ENCODE data around the gene IDS. TPM values are rescaled to one million over a fixed set of nuclear protein-coding genes. Genes with fewer than 3 reads are reported as not detected.
A peak's percentile ranks its signal among the peaks of the same experiment; 100 is the strongest.
"Not testable (repeated sequence)": the region's sequence is repeated elsewhere in the genome, so short reads cannot be mapped to it uniquely, and the experiment has no call there.

Gene IDS, protein sequence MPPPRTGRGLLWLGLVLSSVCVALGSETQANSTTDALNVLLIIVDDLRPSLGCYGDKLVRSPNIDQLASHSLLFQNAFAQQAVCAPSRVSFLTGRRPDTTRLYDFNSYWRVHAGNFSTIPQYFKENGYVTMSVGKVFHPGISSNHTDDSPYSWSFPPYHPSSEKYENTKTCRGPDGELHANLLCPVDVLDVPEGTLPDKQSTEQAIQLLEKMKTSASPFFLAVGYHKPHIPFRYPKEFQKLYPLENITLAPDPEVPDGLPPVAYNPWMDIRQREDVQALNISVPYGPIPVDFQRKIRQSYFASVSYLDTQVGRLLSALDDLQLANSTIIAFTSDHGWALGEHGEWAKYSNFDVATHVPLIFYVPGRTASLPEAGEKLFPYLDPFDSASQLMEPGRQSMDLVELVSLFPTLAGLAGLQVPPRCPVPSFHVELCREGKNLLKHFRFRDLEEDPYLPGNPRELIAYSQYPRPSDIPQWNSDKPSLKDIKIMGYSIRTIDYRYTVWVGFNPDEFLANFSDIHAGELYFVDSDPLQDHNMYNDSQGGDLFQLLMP
- 86.4 TPM for total RNA-seq

- FAIRE-seq (no peak), DNase-seq (ENCODE audit: low spot score in 2 of 2) (peak; percentile 77 to 79)
Observed at GRCh38 chrX:149504915-149505651, at the start of gene IDS. IDS (minus strand) TSS chrX:149505306; CDS start chrX:149505137, 169 bp downstream.

GRCh38 chrX:149551939-149552248, 46.8 kb upstream of the IDS start:
- FAIRE-seq; DNase-seq (ENCODE audit: low spot score in 2 of 2): not testable (repeated sequence)

GRCh38 chrX:149551245-149551938, 46.3 kb upstream of the IDS start:
- DNase-seq (ENCODE audit: low spot score in 2 of 2); FAIRE-seq: not testable (repeated sequence)

DNA sequence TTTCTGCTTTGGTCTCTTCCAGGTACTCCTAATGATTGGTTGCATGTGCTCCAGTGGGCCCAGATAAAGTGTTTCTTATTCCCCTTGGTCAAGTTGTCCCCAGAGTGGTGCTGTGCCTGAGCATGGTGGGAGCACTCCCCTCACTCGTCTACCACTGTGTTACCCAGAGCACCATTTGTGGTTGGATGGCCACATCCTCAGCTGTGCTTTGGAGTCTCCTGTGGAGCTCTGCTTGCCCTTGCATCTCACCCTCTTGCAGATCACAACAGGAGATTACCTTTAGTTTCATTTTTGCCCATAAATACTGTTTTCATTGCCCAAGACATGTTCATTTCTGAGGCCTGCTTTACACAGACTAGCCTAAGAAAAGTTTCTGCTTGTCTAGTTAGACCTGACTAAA, 45.3 kb upstream of the IDS start:
- FAIRE-seq, result not testable (repeated sequence)

DNA sequence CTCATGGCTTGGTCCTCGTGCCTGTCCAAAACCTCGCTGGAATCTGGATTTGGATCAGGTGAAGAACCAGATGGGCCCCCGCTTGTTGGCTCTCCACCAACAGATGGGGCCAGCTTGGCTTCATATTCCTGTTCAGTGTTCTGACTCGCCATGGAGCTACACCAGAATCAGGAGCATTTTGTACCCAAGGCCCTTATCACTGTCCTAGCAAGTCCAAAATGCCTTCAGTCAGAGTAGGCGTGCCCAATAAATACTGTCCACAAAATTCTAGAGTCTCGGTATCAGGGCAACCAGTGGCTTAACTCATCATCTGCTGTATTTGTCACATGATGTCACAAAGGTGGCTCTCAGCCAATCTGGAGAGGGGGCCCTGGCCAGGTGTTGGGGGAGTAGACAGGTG, 44.6 kb upstream of the IDS start, which contains the start of gene HSFX3:
Gene HSFX3, minus strand, starts transcription at position 224 of the 400 bp plus-strand sequence. Its CDS starts 72 bp downstream, at position 152.
- not testable (repeated sequence) for FAIRE-seq; DNase-seq (ENCODE audit: low spot score in 2 of 2)

More for the DNA sequence above, 45.3 kb upstream of the IDS start:
- not testable (repeated sequence) for DNase-seq (ENCODE audit: low spot score in 2 of 2)

- DNase-seq (ENCODE audit: low spot score in 2 of 2); FAIRE-seq: not testable (repeated sequence)
Observed at GRCh38 chrX:149547782-149548181, 42.7 kb upstream of the IDS start.

- FAIRE-seq; DNase-seq (ENCODE audit: low spot score in 2 of 2): not testable (repeated sequence)
Observed at GRCh38 chrX:149546962-149547361, 41.9 kb upstream of the IDS start.

GRCh38 chrX:149545545-149546543, 40.7 kb upstream of the IDS start:
- FAIRE-seq; DNase-seq (ENCODE audit: low spot score in 2 of 2): not testable (repeated sequence)

DNA sequence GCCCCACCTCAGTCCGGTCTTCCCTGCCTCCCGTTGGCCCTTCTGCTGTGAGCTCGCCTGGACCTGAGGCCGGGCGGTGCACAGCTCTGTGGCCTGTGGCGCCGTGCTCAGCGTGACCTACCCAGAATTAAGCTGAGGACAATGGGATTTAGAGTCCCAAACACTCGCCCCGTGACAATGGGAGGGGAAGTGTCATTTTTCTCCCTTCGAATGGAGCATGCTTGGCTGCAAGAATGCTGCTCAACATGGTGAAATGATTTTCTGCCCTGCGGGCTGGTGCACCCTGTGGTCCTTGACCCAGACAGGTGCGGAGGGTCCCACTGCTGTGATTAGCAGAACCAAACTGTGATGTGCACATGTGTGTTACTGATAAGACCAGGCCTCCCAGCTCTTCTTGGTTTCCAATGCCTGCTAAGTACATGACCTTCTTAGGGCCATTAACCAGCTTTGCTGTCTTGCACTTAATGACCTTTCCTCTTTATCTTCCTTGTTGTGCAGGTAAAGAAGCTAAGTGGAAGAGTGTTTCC, 36.5 kb upstream of the IDS start:
- DNase-seq (ENCODE audit: low spot score in 2 of 2) (no peak), FAIRE-seq (no peak)

DNA sequence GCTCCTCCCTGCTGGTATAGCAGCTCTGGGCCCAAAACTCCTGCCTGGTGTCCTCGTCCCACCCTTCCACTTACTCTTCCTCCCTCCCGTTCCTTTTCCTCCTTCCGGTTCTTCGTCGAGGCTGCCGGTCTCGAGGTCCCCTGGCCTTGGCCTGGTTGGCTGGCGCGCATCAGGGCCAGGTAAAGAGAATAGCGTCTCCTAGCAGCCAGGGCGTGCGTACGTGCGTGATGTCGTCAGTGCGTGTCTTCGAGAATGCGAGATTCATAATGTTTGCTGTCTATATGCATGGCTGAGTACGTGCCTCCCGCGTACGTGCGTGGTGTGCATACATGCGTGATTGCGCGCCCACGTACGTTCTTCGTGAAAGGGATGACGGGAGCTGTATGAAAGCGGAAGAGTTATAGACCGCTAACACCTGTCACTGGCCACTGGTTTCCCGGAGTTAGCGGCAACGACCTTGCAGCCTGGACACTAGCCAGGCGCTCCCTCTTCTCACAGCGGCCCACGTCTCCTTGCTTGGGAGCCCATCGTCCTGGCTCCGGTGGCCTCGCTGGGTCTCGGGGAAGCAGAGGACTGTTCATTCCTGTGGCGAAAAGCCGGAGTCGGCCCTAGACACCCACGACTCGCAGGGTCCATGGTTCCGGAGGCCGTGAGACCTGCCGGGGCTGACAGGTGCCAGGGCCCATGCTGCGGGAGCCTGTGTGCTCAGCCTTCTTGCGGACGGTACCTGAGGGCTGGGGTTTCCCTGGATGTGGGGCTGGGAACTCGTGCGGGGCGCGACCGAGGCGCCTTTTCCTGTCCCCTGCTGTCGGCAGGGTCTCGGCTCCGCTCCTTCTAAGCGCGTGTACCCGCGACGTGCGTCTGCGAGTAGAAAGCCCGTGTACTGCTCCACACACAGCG, 35.8 kb upstream of the IDS start, which contains the start of gene EOLA1:
Gene EOLA1, plus strand, starts transcription at position 392 of the 900 bp plus-strand sequence. CDS start 4,619 bp downstream, outside the sequence.
- no peak for FAIRE-seq
- DNase-seq (ENCODE audit: low spot score in 2 of 2), result peak in 1 of 2 donors; percentile 35

DNA sequence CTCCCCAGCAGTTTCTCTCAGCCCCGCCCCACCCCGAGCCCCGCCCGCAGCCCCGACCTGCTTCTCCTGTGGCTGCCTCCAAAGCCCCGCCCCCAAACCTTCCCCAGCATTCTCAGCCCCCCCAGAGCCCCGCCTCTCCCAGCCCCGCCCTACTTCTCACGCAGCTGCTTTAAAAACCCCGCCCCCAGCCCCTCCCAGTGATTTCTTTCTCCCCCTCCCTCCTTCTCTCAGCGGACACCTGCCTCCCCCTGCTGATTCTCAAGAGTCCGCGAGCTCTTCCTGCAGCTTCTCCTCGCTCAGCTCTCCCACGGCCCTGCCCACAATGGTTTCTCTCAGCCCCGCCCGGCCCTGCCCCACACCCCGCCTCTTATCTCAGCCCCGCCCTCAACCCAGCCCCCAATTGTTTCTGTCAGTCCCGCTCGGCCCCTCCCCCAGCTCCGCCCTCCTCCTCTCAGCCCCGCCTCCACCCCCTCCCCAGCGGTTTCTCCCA, 35.1 kb upstream of the IDS start:
- FAIRE-seq, result no peak
- peak; percentile 72 to 75 for DNase-seq (ENCODE audit: low spot score in 2 of 2)

GRCh38 chrX:149539283-149540130, 34.4 kb upstream of the IDS start:
- no peak for FAIRE-seq
- peak; percentile 40 to 67 for DNase-seq (ENCODE audit: low spot score in 2 of 2)

- FAIRE-seq; DNase-seq (ENCODE audit: low spot score in 2 of 2): not testable (repeated sequence)
Observed at GRCh38 chrX:149537474-149537873, 32.4 kb upstream of the IDS start.

DNA sequence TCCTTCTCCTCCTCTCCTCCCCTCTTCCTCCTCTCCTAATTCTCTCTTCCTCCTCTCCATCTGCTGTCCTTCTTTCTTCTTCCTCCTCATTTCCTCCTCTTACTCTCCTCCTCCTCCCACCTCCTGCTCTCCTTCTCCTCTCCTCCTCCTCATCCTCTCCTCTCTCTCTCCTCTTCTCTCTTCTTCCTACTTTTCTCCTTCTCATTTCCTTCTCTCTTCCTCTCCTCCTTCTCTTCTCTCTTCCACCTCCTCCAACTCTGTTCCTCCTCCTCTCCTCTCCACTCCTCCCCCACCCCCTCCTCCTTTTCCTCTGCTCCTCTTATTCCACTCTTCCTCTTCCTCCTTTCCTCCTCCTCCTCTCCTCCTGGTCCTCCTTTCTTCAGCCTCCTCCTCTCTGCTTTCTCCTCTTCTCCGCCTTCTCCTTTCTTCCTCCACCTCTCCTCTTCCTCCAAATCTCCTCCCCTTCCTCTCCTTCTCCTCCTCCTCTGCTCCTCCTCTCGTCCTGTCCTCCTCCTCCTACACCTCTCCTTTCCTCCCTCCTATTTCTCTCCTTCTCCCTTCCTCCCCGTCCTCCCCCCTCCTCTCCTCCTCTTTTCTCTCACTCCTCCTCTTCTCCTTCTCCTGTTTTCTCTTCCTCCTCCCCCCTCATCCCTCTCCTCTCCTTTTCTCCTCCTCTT, 30.0 kb upstream of the IDS start:
- DNase-seq (ENCODE audit: low spot score in 2 of 2); FAIRE-seq: not testable (repeated sequence)

- FAIRE-seq, result not testable (repeated sequence)
Observed at GRCh38 chrX:149533999-149534398, 28.9 kb upstream of the IDS start.

GRCh38 chrX:149532868-149533267, 27.8 kb upstream of the IDS start:
- DNase-seq (ENCODE audit: low spot score in 2 of 2); FAIRE-seq: not testable (repeated sequence)

More at GRCh38 chrX:149533999-149534398, 28.9 kb upstream of the IDS start:
- not testable (repeated sequence) for DNase-seq (ENCODE audit: low spot score in 2 of 2)
